PC-3 (cell line): ENCODE measurements around the gene ADRA2A. TPM values are rescaled to one million over a fixed set of nuclear protein-coding genes. Genes with fewer than 3 reads are reported as not detected.
A peak's percentile ranks its signal among the peaks of the same experiment; 100 is the strongest.

Experiments
- ATAC-seq: fragments of 200-7000 bp; cut with Tn5 transposase; 2 replicates; pipeline ENCODE4 v1.9.1; 2020; ENCODE audit warnings: mild to moderate bottlenecking, moderate library complexity
- BruUV-seq: library from RNA; stranded (reverse); fragments of 400-500 nt; replicated peaks from 2 replicates; lab custom pipeline; 2021; lab: Mats Ljungman, UMichigan
- CTCF ChIA-PET: fragments of 300-600 bp; sonication (Branson Sonifier 250); formaldehyde crosslinking; loops from one replicate; lab custom pipeline; 2022; ENCODE audit warnings: antibody characterized with exemption; lab: Charles Lee
- POLR2A ChIA-PET: fragments of 300-600 bp; sonication (Branson Sonifier 250); formaldehyde crosslinking; loops from one replicate; lab custom pipeline; 2022; ENCODE audit warnings: antibody characterized with exemption; ENCODE audit not compliant: unreplicated experiment; lab: Charles Lee
- DNase-seq: peaks from one replicate; pipeline ENCODE4 v3.0.0-alpha.2; 2015
- H2AFZ ChIP-seq: fragments of 300-600 bp; sonication (generic); 2 replicates; pipeline ENCODE4 v1.6.0; 2016; ENCODE audit warnings: antibody characterized with exemption, low read length
- H3F3A ChIP-seq: fragments of 300-600 bp; sonication (generic); one replicate; pipeline ENCODE4 v1.6.0; 2017; ENCODE audit warnings: antibody characterized with exemption, low read length, control low read depth, mild to moderate bottlenecking; ENCODE audit not compliant: unreplicated experiment
- H3K27ac ChIP-seq: fragments of 300-600 bp; sonication (generic); 2 replicates; pipeline ENCODE4 v1.5.1; 2016; ENCODE audit warnings: mild to moderate bottlenecking, low read length
- H3K27me3 ChIP-seq: fragments of 300-600 bp; sonication (generic); 2 replicates; pipeline ENCODE4 v1.6.1; 2016; ENCODE audit warnings: low read length, mixed read lengths
- H3K36me3 ChIP-seq: fragments of 300-600 bp; sonication (generic); 2 replicates; pipeline ENCODE4 v1.6.1; 2016; ENCODE audit warnings: low read depth, mixed run types, low read length, mixed read lengths
- H3K4me1 ChIP-seq: fragments of 300-600 bp; sonication (generic); 2 replicates; pipeline ENCODE4 v1.5.1; 2016; ENCODE audit warnings: low read length; ENCODE audit not compliant: insufficient read depth
- H3K4me2 ChIP-seq: fragments of 300-600 bp; sonication (generic); 2 replicates; pipeline ENCODE4 v1.6.0; 2016; ENCODE audit warnings: low read length
- H3K4me3 ChIP-seq: fragments of 300-600 bp; sonication (generic); 2 replicates; pipeline ENCODE4 v1.5.1; 2016; ENCODE audit warnings: mild to moderate bottlenecking, low read length, mixed read lengths
- H3K79me2 ChIP-seq: fragments of 300-600 bp; sonication (generic); 2 replicates; pipeline ENCODE4 v1.6.1; 2017; ENCODE audit warnings: low read length, mixed read lengths
- H3K9ac ChIP-seq: fragments of 300-600 bp; sonication (generic); 2 replicates; pipeline ENCODE4 v1.6.0; 2016; ENCODE audit warnings: mild to moderate bottlenecking, low read length
- H3K9me2 ChIP-seq: fragments of 300-600 bp; sonication (generic); replicated peaks from 2 replicates; pipeline ENCODE4 v1.6.1; 2016; ENCODE audit warnings: mixed run types, low read length, mixed read lengths
- H3K9me3 ChIP-seq: fragments of 300-600 bp; sonication (generic); 2 replicates; pipeline ENCODE4 v1.6.1; 2016; ENCODE audit warnings: low read length, mixed read lengths
- H4K20me1 ChIP-seq: fragments of 300-600 bp; sonication (generic); 2 replicates; pipeline ENCODE4 v1.6.1; 2016; ENCODE audit warnings: low read length, mixed read lengths
- CTCF ChIP-seq: fragments of 300-600 bp; sonication (generic); conservative IDR thresholded peaks from 2 replicates; pipeline ENCODE4 v1.5.1; 2017; ENCODE audit warnings: antibody characterized with exemption, low read depth, mild to moderate bottlenecking, low read length
- EZH2 ChIP-seq: fragments of 300-600 bp; sonication (generic); IDR thresholded peaks from one replicate; pipeline ENCODE4 v1.6.1; 2017; ENCODE audit warnings: antibody characterized with exemption, mild to moderate bottlenecking, low read length; ENCODE audit not compliant: unreplicated experiment
- EZH2phosphoT487 ChIP-seq: fragments of 300-600 bp; sonication (generic); IDR thresholded peaks from 2 replicates; pipeline ENCODE4 v1.6.1; 2018; ENCODE audit warnings: mild to moderate bottlenecking, antibody characterized with exemption, low read length, borderline replicate concordance
- intact Hi-C: fragments of 100-400 bp; cut with micrococcal nuclease; formaldehyde crosslinking; loops from 2 replicates; pipeline ENCODE4 v1.9.0; 2023
- total RNA-seq: library from RNA; depleted of rRNA; stranded (reverse); fragments of >200 nt; gene quantifications from 2 replicates; pipeline ENCODE4 v1.2.3, GENCODE V29; 2014

Gene ADRA2A
- total RNA-seq, 1 experiment from 2014 or later: not detected

- DNase-seq (no peak), ATAC-seq (no peak)
- no TSS peak for BruUV-seq
- H3K27ac ChIP-seq: no peak overlapping the region
- POLR2A ChIA-PET: no interaction called here
- intact Hi-C loops: loop anchor here (5.0 kb wide), 1 partner anchor 245 kb away; no protein-coding TSS in a partner anchor
- H3K4me1 ChIP-seq: peaks cover 5% of the 10 kb centered on the region
- H3K4me2 ChIP-seq: peak overlapping the region; percentile 96
- H4K20me1 ChIP-seq: no peaks in the 10 kb centered on the region
- no peak overlapping the region for H3K9ac ChIP-seq
- peak overlapping the region; percentile 68 for H3K4me3 ChIP-seq
- H3K9me2 ChIP-seq: no peaks in the 10 kb centered on the region
- H2AFZ ChIP-seq: peak overlapping the region; percentile 85; the same call in 1 of the 2 replicates
- no peak for TF ChIP-seq CTCF
- CTCF ChIA-PET: no interaction called here
- H3K9me3 ChIP-seq: no peaks in the 10 kb centered on the region
- no peaks in the 10 kb centered on the region for H3K79me2 ChIP-seq
- no peaks in the 10 kb centered on the region for H3F3A ChIP-seq
- H3K27me3 ChIP-seq: peaks cover 34% of the 10 kb centered on the region
- no peaks in the 10 kb centered on the region for H3K36me3 ChIP-seq
Measured at GRCh38 chr10:111077479-111077784, 603 bp downstream of the ADRA2A start.

GRCh38 chr10:111077785-111078504 is 1.1 kb downstream of the ADRA2A start:
- Histone ChIP-seq H3K27ac (no peak overlapping the region), H3K4me2 (peak overlapping the region; percentile 96), H2AFZ (no peak overlapping the region), H3K4me3 (peak overlapping the region; percentile 68; the same call in 1 of the 2 replicates), H3K4me1 (peaks cover 5% of the 10 kb centered on the region; the same call in 1 of the 2 replicates), H3K79me2 (no peaks in the 10 kb centered on the region), H3K9me3 (no peaks in the 10 kb centered on the region), H3K36me3 (no peaks in the 10 kb centered on the region), H3K9ac (no peak overlapping the region), H3K9me2 (no peaks in the 10 kb centered on the region), H4K20me1 (no peaks in the 10 kb centered on the region), H3F3A (no peaks in the 10 kb centered on the region), H3K27me3 (peaks cover 34% of the 10 kb centered on the region)
- ATAC-seq (no peak), DNase-seq (no peak)
- no TSS peak for BruUV-seq
- TF ChIP-seq EZH2phosphoT487 (no peak), CTCF (no peak), EZH2 (no peak)
- ChIA-PET CTCF (no interaction called here), POLR2A (no interaction called here)
- intact Hi-C loops: loop anchor here (5.0 kb wide), 1 partner anchor 244 kb away; no protein-coding TSS in a partner anchor

GRCh38 chr10:111078505-111079185 is 1.8 kb downstream of the ADRA2A start:
- no peaks in the 10 kb centered on the region for H3K79me2 ChIP-seq
- CTCF ChIA-PET: no interaction called here
- TF ChIP-seq EZH2phosphoT487 (no peak), EZH2 (no peak), CTCF (no peak)
- peaks cover 34% of the 10 kb centered on the region for H3K27me3 ChIP-seq
- H3K9me2 ChIP-seq: no peaks in the 10 kb centered on the region
- POLR2A ChIA-PET: no interaction called here
- ATAC-seq (no peak), DNase-seq (no peak)
- H3K36me3 ChIP-seq: no peaks in the 10 kb centered on the region
- intact Hi-C loops: loop anchor here (5.0 kb wide), 1 partner anchor 244 kb away; no protein-coding TSS in a partner anchor
- H4K20me1 ChIP-seq: no peaks in the 10 kb centered on the region
- BruUV-seq: no TSS peak
- no peak overlapping the region for H2AFZ ChIP-seq
- no peaks in the 10 kb centered on the region for H3K9me3 ChIP-seq
- no peaks in the 10 kb centered on the region for H3F3A ChIP-seq
- no peak overlapping the region for H3K4me2 ChIP-seq
- H3K27ac ChIP-seq: no peak overlapping the region
- 0 out of 2 replicates have a peak, but pooled peaks cover 5% of the 10 kb centered on the region for H3K4me1 ChIP-seq
- no peak overlapping the region for H3K4me3 ChIP-seq
- no peak overlapping the region for H3K9ac ChIP-seq
